ENCODE data around the gene PPARA.
A peak's percentile ranks its signal among the peaks of the same experiment; 100 is the strongest.

GRCh38 chr22:46111645-46112306 lies 38.5 kb upstream of the PPARA start:
- TF ChIP-seq YY1 (IDR thresholded peaks at IDR 0.05; ENCODE audit: low read depth) (no peak), CEBPB (IDR thresholded peaks at IDR 0.05) (no peak), TAF1 (IDR thresholded peaks at IDR 0.05; ENCODE audit: low read depth) (peak; percentile 32; the same call in 1 of the 2 replicates), RAD21 (IDR thresholded peaks at IDR 0.05; ENCODE audit: low read depth) (no peak), NFIC (IDR thresholded peaks at IDR 0.05) (no peak; the same call in 1 of the 2 replicates), EP300 (IDR thresholded peaks at IDR 0.05; ENCODE audit: borderline replicate concordance) (peak; percentile 72), ZBTB7A (IDR thresholded peaks at IDR 0.05; ENCODE audit: low read depth) (0 out of 2 replicates have a peak, but pooled peaks have one; percentile 55), EGR1 (IDR thresholded peaks at IDR 0.05) (no peak)
- TF ChIP-seq, protein P1, sequence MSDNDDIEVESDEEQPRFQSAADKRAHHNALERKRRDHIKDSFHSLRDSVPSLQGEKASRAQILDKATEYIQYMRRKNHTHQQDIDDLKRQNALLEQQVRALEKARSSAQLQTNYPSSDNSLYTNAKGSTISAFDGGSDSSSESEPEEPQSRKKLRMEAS (IDR thresholded peaks at IDR 0.05) = peak; percentile 29; the same call in 1 of the 2 replicates
- TF ChIP-seq, protein P2, sequence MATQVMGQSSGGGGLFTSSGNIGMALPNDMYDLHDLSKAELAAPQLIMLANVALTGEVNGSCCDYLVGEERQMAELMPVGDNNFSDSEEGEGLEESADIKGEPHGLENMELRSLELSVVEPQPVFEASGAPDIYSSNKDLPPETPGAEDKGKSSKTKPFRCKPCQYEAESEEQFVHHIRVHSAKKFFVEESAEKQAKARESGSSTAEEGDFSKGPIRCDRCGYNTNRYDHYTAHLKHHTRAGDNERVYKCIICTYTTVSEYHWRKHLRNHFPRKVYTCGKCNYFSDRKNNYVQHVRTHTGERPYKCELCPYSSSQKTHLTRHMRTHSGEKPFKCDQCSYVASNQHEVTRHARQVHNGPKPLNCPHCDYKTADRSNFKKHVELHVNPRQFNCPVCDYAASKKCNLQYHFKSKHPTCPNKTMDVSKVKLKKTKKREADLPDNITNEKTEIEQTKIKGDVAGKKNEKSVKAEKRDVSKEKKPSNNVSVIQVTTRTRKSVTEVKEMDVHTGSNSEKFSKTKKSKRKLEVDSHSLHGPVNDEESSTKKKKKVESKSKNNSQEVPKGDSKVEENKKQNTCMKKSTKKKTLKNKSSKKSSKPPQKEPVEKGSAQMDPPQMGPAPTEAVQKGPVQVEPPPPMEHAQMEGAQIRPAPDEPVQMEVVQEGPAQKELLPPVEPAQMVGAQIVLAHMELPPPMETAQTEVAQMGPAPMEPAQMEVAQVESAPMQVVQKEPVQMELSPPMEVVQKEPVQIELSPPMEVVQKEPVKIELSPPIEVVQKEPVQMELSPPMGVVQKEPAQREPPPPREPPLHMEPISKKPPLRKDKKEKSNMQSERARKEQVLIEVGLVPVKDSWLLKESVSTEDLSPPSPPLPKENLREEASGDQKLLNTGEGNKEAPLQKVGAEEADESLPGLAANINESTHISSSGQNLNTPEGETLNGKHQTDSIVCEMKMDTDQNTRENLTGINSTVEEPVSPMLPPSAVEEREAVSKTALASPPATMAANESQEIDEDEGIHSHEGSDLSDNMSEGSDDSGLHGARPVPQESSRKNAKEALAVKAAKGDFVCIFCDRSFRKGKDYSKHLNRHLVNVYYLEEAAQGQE (IDR thresholded peaks at IDR 0.05; ENCODE audit: low read depth) = no peak
